SK-N-SH (cell line): ENCODE measurements around the gene PNPLA8. TPM values are rescaled to one million over a fixed set of nuclear protein-coding genes. Genes with fewer than 3 reads are reported as not detected.
"Not testable (repeated sequence)": the region's sequence is repeated elsewhere in the genome, so short reads cannot be mapped to it uniquely, and the experiment has no call there.

Source experiments
- CTCF ChIA-PET: fragments of 300-600, 350-600 bp; formaldehyde crosslinking; extraction: SDS; loops from one replicate; lab custom pipeline; 2021; lab: Yijun Ruan, JAX
- POLR2A ChIA-PET: fragments of 350-600 bp; sonication (Branson Sonifier 250); formaldehyde crosslinking; extraction: SDS; loops from one replicate; lab custom pipeline; 2020; ENCODE audit warnings: antibody characterized with exemption, inconsistent platforms; lab: Yijun Ruan, JAX
- DNase-seq: peaks from one replicate; pipeline ENCODE4 v3.0.0; 2012
- H2AFZ ChIP-seq: fragments of 200-600 bp; sonication (generic); 2 replicates; pipeline ENCODE4 v1.8.1; 2016; ENCODE audit warnings: antibody characterized with exemption, mild to moderate bottlenecking, low read depth
- H3F3A ChIP-seq: fragments of 200-600 bp; sonication (generic); replicated peaks from 2 replicates; pipeline ENCODE3; 2016; ENCODE audit warnings: antibody characterized with exemption, mild to moderate bottlenecking; ENCODE audit not compliant: insufficient read depth
- H3K27ac ChIP-seq, 2 experiments: fragments of 200-500 bp in 1 of 2; fragments of 200-600 bp in 1 of 2; sonication (Bioruptor generic) in 1 of 2; sonication (generic), shearing (Covaris generic) in 1 of 2; 2 replicates each; pipeline versions ENCODE4 v1.5.1 to v1.6.1; 2014 to 2016; ENCODE audit warnings: low read depth in 2 of 2, inconsistent platforms in 1 of 2, low read length in 1 of 2, mild to moderate bottlenecking in 1 of 2, mixed read lengths in 1 of 2
- H3K27me3 ChIP-seq: fragments of 200-600 bp; sonication (generic), shearing (Covaris generic); 2 replicates; pipeline ENCODE4 v1.6.1; 2016; ENCODE audit warnings: mixed run types; ENCODE audit not compliant: insufficient read depth
- H3K36me3 ChIP-seq, 2 experiments: fragments of 200-500 bp in 1 of 2; fragments of 200-600 bp in 1 of 2; sonication (Bioruptor generic) in 1 of 2; sonication (generic) in 1 of 2; replicated peaks in 1 of 2; 2 replicates each; pipeline versions ENCODE3 to v1.5.1; 2014 to 2016; ENCODE audit warnings: low read length in 1 of 2, mild to moderate bottlenecking in 1 of 2; ENCODE audit not compliant: insufficient read depth in 2 of 2, control insufficient read depth in 1 of 2
- H3K4me1 ChIP-seq, 2 experiments: fragments of 200-500 bp in 1 of 2; fragments of 200-600 bp in 1 of 2; sonication (Bioruptor generic) in 1 of 2; sonication (generic), shearing (Covaris generic) in 1 of 2; 2 replicates each; pipeline versions ENCODE4 v1.5.1 to v1.6.1; 2014 to 2016; ENCODE audit warnings: low read depth in 1 of 2, low read length in 1 of 2, mixed run types in 1 of 2; ENCODE audit not compliant: insufficient read depth in 2 of 2, control insufficient read depth in 1 of 2
- H3K4me2 ChIP-seq: fragments of 200-600 bp; sonication (generic), shearing (Covaris generic); 2 replicates; pipeline ENCODE4 v1.6.1; 2017; ENCODE audit warnings: mixed run types
- H3K4me3 ChIP-seq, 2 experiments: fragments of 200-500 bp in 1 of 2; fragments of 200-600 bp in 1 of 2; sonication (Bioruptor generic) in 1 of 2; sonication (generic), shearing (Covaris generic) in 1 of 2; 2 replicates each; pipeline versions ENCODE4 v1.5.1 to v1.8.1; 2014 to 2016; ENCODE audit warnings: low read depth in 2 of 2, inconsistent platforms in 1 of 2, low read length in 1 of 2, mild to moderate bottlenecking in 1 of 2, mixed read lengths in 1 of 2, moderate library complexity in 1 of 2
- H3K79me2 ChIP-seq: fragments of 200-600 bp; sonication (generic); 2 replicates; pipeline ENCODE4 v1.8.1; 2017; ENCODE audit warnings: mild to moderate bottlenecking; ENCODE audit not compliant: insufficient read depth
- H3K9ac ChIP-seq: fragments of 200-600 bp; sonication (generic); 2 replicates; pipeline ENCODE4 v1.6.1; 2017; ENCODE audit warnings: mixed run types
- H3K9me2 ChIP-seq: fragments of 200-600 bp; sonication (generic); 2 replicates; pipeline ENCODE4 v1.6.1; 2017; ENCODE audit warnings: mixed run types
- H3K9me3 ChIP-seq: fragments of 200-600 bp; sonication (generic); 2 replicates; pipeline ENCODE4 v1.6.1; 2017; ENCODE audit warnings: mixed run types, mild to moderate bottlenecking, moderate library complexity
- H4K20me1 ChIP-seq: fragments of 200-600 bp; sonication (generic); 2 replicates; pipeline ENCODE4 v1.6.1; 2017; ENCODE audit warnings: mild to moderate bottlenecking, mixed run types; ENCODE audit not compliant: insufficient read depth
- EP300 ChIP-seq, 2 experiments: IDR thresholded peaks; 2 replicates each; pipeline versions ENCODE4 v1.4.0 to v1.6.1; 2012; ENCODE audit warnings: borderline replicate concordance in 1 of 2, low read depth in 1 of 2, low read length in 1 of 2
- EZH2phosphoT487 ChIP-seq: fragments of 200-600 bp; sonication (generic); IDR thresholded peaks from 2 replicates; pipeline ENCODE4 v1.6.1; 2017; ENCODE audit warnings: low read depth, mixed run types, mild to moderate bottlenecking, antibody characterized with exemption, moderate library complexity, borderline replicate concordance
- FOXM1 ChIP-seq: IDR thresholded peaks from 2 replicates; pipeline ENCODE4 v1.4.0; 2012; ENCODE audit warnings: low read depth, mild to moderate bottlenecking
- GABPA ChIP-seq: IDR thresholded peaks from 2 replicates; pipeline ENCODE4 v1.4.0; 2012; ENCODE audit warnings: low read depth, mild to moderate bottlenecking
- JUND ChIP-seq: IDR thresholded peaks from 2 replicates; pipeline ENCODE4 v1.4.0; 2012
- MXI1 ChIP-seq: IDR thresholded peaks from 2 replicates; pipeline ENCODE4 v1.6.1; 2012; ENCODE audit warnings: mild to moderate bottlenecking, low read depth, low read length, improper control_type of control experiment
- NFIC ChIP-seq: IDR thresholded peaks from 2 replicates; pipeline ENCODE4 v1.4.0; 2012; ENCODE audit warnings: borderline replicate concordance
- RFX5 ChIP-seq: IDR thresholded peaks from 2 replicates; pipeline ENCODE4 v1.6.1; 2012; ENCODE audit warnings: mild to moderate bottlenecking, improper control_type of control experiment, low read length
- YY1 ChIP-seq: IDR thresholded peaks from 2 replicates; pipeline ENCODE4 v1.4.0; 2012; ENCODE audit warnings: low read depth, mild to moderate bottlenecking
- WGBS: methylation state at CpG from one replicate; pipeline ENCODE4 v1.1.6; 2017; ENCODE audit warnings: low lambda C conversion rate; 5-methylcytosine and 5-hydroxymethylcytosine counted together
- polyA plus RNA-seq, 3 experiments: library from polyadenylated mRNA; depleted of rRNA; stranded (reverse); fragments of >200 nt; gene quantifications; 2 replicates each; pipeline ENCODE4 v1.2.3, GENCODE V29; 2012
- TF ChIP-seq, protein P1 (sequence below): IDR thresholded peaks from 2 replicates; pipeline ENCODE4 v1.4.0; 2012; ENCODE audit warnings: low read depth, borderline replicate concordance
- TF ChIP-seq, protein P2 (sequence below): IDR thresholded peaks from 2 replicates; pipeline ENCODE4 v1.4.0; 2012; ENCODE audit warnings: low read depth

Gene PNPLA8
- polyA plus RNA-seq, 1 of the 3 experiments (the other 2 are of a cell fraction) = 7.2 TPM

DNA sequence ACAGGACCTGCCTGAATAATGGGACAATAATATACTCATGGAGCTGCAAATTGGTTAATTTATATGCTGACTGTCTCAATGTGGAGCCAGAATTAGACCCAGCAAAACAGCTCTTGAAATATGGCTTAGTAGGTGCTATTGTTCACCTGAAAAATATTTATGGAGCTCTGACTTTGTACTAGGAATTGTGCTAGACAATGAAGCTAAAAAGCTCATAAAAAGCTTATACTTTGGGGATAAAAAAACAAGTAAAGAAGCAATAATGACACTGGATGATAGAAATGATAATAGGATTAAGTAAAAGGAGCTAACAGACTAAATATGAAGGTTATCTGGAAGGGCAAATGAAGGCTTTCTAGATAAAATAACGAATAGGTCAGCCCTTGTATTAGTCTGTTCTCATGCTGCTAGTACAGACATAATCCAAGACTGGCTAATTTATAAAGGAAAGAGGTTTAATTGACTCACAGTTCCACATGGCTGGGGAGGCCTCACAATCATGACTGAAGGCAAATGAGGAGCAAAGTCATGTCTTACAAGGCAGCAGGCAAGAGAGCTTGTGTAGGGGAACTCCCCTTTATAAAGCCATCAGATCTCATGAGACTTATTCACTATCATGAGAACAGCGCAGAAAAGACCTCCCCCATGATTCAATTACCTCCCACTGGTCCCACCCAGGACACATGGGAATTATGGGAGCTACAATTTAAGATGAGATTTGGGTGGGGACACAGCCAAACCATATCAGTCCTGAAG lies 22.4 kb upstream of the PNPLA8 start:
- CTCF ChIA-PET = interaction anchor here (1.0 to 1.6 kb wide), 3 partner anchors 13 to 51 kb away, joined by 3 to 4 read pairs (median 3); no protein-coding TSS in a partner anchor

DNA sequence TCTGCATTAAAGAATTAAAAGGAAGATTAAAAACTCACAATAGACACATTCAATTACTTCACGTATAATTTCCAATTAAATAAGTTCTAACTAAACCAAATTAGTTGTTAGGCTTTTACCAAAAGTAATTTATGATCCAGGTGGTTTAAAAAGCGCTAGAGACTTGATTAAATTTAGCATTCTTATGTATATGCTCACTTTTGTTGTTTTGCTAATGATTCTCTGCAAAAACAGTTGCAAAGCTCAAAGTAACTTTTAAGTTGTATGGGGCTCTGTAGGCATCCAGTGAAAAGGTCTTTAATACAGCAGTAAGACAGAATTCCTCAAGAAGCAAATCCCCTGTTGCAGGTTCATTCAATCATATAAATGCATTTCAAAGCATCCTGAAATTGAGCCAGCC lies 15.5 kb upstream of the PNPLA8 start:
- no peaks in the 10 kb centered on the region for H3K9me2 ChIP-seq
- no peak for TF ChIP-seq FOXM1
- no peak for TF ChIP-seq YY1
- TF ChIP-seq, protein P1, sequence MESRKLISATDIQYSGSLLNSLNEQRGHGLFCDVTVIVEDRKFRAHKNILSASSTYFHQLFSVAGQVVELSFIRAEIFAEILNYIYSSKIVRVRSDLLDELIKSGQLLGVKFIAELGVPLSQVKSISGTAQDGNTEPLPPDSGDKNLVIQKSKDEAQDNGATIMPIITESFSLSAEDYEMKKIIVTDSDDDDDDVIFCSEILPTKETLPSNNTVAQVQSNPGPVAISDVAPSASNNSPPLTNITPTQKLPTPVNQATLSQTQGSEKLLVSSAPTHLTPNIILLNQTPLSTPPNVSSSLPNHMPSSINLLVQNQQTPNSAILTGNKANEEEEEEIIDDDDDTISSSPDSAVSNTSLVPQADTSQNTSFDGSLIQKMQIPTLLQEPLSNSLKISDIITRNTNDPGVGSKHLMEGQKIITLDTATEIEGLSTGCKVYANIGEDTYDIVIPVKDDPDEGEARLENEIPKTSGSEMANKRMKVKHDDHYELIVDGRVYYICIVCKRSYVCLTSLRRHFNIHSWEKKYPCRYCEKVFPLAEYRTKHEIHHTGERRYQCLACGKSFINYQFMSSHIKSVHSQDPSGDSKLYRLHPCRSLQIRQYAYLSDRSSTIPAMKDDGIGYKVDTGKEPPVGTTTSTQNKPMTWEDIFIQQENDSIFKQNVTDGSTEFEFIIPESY = no peak
- TF ChIP-seq EP300 (IDR thresholded peaks at IDR 0.05; ENCODE audit: borderline replicate concordance in 1 of 2, low read depth in 1 of 2, low read length in 1 of 2) = no peak
- TF ChIP-seq NFIC = no peak
- no peak for TF ChIP-seq GABPA
- no peak for TF ChIP-seq MXI1
- no peak for TF ChIP-seq RFX5
- no peak for TF ChIP-seq JUND
- TF ChIP-seq EZH2phosphoT487 = no peak
- TF ChIP-seq, protein P2, sequence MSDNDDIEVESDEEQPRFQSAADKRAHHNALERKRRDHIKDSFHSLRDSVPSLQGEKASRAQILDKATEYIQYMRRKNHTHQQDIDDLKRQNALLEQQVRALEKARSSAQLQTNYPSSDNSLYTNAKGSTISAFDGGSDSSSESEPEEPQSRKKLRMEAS = no peak
- H2AFZ ChIP-seq = no peak overlapping the region
- H3K4me2 ChIP-seq = no peak overlapping the region
- no peaks in the 10 kb centered on the region for H4K20me1 ChIP-seq
- no peaks in the 10 kb centered on the region for H3K27me3 ChIP-seq
- H3F3A ChIP-seq = peaks cover 5% of the 10 kb centered on the region
- H3K9me3 ChIP-seq = no peaks in the 10 kb centered on the region
- POLR2A ChIA-PET = no interaction called here
- no peaks in the 10 kb centered on the region for H3K4me1 ChIP-seq
- no peak overlapping the region for H3K9ac ChIP-seq
- H3K4me3 ChIP-seq = no peak overlapping the region
- no peak overlapping the region for H3K27ac ChIP-seq
- H3K79me2 ChIP-seq = no peaks in the 10 kb centered on the region
- no peaks in the 10 kb centered on the region for H3K36me3 ChIP-seq
- DNase-seq = no peak
- 74% methylated on average over 2 of the region's 2 CpGs for WGBS
- CTCF ChIA-PET = interaction anchor here (1.2 kb wide), 1 partner anchor 395 kb away, joined by 3 read pairs; no protein-coding TSS in a partner anchor

More for the DNA sequence above, 22.4 kb upstream of the PNPLA8 start:
- DNase-seq, H2AFZ ChIP-seq, H3K27me3 ChIP-seq, H3K79me2 ChIP-seq, H3K9me2 ChIP-seq, H3K36me3 ChIP-seq, H3F3A ChIP-seq, H3K4me2 ChIP-seq, POLR2A ChIA-PET, H3K4me3 ChIP-seq, H3K27ac ChIP-seq, H3K4me1 ChIP-seq, H3K9me3 ChIP-seq, H4K20me1 ChIP-seq, H3K9ac ChIP-seq: not testable (repeated sequence)
- 54% methylated on average over 2 of the region's 2 CpGs for WGBS

DNA sequence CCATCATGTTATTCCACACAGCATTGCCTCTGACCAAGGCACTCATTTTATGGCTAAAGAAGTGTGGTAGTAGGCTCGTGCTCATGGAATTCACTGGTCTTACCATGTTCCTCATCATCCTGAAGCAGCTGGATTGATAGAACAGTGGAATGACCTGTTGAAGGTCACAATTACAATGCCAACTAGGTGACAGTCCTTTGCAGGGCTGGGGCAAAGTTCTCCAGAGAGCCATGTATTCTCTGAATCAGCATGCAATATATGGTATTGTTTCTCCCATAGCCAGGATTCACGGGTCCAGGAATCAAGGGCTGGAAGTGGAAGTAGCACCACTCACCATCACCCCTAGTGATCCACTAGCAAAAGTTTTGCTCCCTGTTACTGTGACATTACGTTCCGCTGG lies 12.8 kb upstream of the PNPLA8 start:
- H3K27me3 ChIP-seq, CTCF ChIA-PET, H3K27ac ChIP-seq, H3K36me3 ChIP-seq, H3K4me2 ChIP-seq, H3K4me3 ChIP-seq, H3K4me1 ChIP-seq, H3K9me2 ChIP-seq, H3K9ac ChIP-seq, H3F3A ChIP-seq, POLR2A ChIA-PET, H2AFZ ChIP-seq, H4K20me1 ChIP-seq, H3K9me3 ChIP-seq, DNase-seq, H3K79me2 ChIP-seq: not testable (repeated sequence)
- WGBS = 73% methylated on average over 4 of the region's 4 CpGs

DNA sequence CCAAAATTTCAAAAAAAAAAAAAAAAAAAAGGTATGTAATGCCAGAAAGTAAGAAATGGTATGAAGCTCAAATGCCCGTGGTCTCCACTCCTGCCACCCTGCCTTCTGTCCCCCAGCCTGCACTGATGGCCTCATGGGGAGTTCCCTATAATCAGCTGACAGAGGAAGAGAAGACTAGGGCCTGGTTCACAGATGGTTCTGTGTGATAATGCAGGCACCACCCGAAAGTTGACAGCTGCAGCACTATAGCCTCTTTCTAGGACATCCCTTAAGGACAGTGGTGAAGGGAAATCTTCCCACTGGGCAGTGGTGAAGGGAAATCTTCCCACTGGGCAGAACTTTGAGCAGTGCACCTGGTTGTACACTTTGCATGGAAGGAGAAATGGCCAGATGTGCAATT lies 12.3 kb upstream of the PNPLA8 start:
- WGBS = 68% methylated on average over 2 of the region's 2 CpGs
- DNase-seq, H3K9ac ChIP-seq, CTCF ChIA-PET, POLR2A ChIA-PET, H3K36me3 ChIP-seq, H3F3A ChIP-seq, H2AFZ ChIP-seq, H3K79me2 ChIP-seq, H4K20me1 ChIP-seq, H3K4me3 ChIP-seq, H3K4me1 ChIP-seq, H3K4me2 ChIP-seq, H3K27me3 ChIP-seq, H3K9me2 ChIP-seq, H3K9me3 ChIP-seq, H3K27ac ChIP-seq: not testable (repeated sequence)
